Left forelimb (tissue), 1 donor: ENCODE measurements around the gene HOGA1.
"Not testable (repeated sequence)": the region's sequence is repeated elsewhere in the genome, so short reads cannot be mapped to it uniquely, and the experiment has no call there.

Experiments used
- DNase-seq: peaks from one replicate; pipeline ENCODE4 v3.0.0-alpha.2; 2018; ENCODE audit warnings: low spot score

The HOGA1 gene

DNA sequence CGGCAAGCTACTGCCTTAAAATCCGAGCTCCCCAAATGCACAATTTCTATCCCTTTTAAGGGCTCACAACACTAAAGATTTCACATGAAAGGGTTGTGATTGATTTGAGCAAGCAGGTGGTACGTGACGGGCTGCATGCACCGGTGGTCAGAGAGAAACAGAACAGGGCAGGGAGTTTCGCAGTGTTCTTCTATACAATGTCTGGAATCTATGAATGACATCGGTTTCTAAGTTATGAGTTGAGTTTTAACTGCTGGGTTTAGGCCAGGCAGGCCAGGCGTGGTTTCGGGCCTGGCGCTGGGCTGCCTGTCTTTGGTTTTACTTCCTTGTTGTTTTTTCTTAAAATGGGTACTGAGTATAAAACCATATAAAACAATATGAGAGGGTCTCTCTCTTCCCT, 28.6 kb upstream of the HOGA1 start:
- DNase-seq, result not testable (repeated sequence)

GRCh38 chr10:97560731-97561381, 23.3 kb upstream of the HOGA1 start:
- not testable (repeated sequence) for DNase-seq

- DNase-seq, result not testable (repeated sequence)
Observed at GRCh38 chr10:97561386-97562077, 22.7 kb upstream of the HOGA1 start.

GRCh38 chr10:97562329-97562728, 21.9 kb upstream of the HOGA1 start:
- not testable (repeated sequence) for DNase-seq

GRCh38 chr10:97563337-97563736, 20.9 kb upstream of the HOGA1 start:
- DNase-seq, result no peak

GRCh38 chr10:97564776-97565175, 19.4 kb upstream of the HOGA1 start:
- no peak for DNase-seq

- no peak for DNase-seq
Observed at GRCh38 chr10:97566336-97566996, 17.7 kb upstream of the HOGA1 start.

GRCh38 chr10:97567891-97568290, 16.3 kb upstream of the HOGA1 start:
- no peak for DNase-seq

GRCh38 chr10:97570146-97570788, 13.9 kb upstream of the HOGA1 start:
- DNase-seq, result no peak

DNA sequence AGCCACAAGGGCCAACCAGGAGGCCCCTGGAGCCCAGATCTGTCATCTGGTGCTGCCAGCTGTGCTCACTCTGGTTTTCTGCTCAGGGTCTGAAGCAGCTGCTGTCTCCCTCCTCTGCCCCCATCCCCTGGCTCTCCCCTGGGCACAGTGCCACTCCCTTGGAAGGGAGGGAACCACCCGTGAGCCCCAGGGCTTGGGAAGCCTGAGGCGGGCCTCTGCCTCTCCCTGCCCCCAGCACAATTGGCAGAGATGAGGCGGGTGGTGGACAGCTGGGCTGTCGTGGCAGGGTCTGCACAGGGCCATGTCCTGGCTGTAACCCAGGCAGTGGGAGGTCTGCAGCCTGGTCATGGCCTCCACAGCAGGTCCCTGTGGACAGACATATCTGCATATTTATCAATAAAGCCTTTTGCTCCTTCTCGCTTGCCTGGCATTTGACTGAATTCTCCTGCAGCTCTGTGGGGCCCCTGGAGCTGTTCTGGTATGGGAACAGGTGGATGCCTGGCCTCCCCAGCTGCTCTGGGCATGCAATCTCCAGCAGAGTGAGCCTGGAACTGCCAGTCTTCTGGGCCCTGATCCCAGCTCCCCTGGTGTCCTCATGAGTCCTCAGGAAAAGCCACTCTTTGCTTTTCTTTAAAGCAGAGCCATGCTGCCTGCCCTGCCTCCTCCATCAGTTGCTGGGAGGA, 13.3 kb upstream of the HOGA1 start:
- no peak for DNase-seq

DNA sequence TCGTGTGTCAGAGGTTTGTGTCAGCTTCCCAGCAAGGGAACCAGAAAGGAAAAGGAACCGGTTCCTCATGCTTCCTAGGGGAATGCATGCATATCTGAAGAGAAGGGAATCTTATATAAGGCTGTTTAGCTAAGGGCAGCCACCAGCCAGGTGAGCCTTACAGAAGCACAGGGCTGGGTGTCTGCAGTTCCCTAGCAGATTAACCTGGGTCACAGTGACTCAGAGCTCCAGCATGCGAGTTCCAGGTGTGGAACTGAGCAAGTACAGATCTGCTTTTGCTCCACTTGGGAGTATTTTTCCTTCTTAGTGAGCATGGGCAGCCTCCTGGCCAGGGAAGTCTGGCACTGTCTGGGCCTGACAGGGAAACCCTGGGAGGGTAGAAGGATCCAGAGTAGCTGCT, 12.6 kb upstream of the HOGA1 start:
- DNase-seq, result no peak

DNA sequence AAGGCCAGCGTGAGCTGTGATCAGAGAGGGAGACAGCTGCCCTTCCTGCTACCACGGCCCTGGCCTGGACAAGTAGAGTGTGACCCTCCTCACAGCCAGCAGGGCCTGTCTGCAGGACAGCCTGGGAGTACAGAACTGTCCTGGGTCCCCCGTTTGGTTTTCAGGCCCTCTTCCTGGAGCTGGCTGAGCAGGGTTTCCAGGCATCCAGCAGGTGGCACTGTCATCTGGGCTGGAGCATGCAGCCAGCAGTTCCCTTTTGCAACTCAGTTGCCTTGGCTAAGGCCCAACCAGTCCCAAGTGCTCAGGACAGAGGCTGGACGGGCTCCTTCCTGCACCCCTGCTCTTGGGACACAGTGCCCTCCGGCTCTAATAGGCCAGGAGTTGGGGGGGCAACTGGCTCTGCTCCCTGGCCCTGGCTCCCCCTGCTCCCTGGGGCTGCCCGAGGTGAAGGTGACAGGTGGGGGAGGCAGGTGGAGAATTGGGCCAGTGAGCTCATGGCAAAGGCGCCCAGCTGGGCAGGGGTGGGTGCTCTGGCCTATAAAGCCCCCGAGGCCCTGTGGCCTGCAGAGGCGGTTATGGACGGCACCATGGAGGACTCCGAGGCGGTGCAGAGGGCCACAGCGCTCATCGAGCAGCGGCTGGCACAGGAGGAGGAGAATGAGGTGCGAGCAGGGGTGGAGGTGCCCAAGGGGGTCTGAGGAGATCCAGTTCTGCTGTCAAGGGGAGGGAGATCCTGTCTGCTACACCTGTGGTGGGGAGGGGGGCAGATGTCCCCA, 11.8 kb upstream of the HOGA1 start, which contains the start of gene ANKRD2:
Gene ANKRD2, plus strand, starts transcription at position 566 of the 776 bp plus-strand sequence. Its CDS starts 10 bp downstream, at position 576.
- no peak for DNase-seq

DNA sequence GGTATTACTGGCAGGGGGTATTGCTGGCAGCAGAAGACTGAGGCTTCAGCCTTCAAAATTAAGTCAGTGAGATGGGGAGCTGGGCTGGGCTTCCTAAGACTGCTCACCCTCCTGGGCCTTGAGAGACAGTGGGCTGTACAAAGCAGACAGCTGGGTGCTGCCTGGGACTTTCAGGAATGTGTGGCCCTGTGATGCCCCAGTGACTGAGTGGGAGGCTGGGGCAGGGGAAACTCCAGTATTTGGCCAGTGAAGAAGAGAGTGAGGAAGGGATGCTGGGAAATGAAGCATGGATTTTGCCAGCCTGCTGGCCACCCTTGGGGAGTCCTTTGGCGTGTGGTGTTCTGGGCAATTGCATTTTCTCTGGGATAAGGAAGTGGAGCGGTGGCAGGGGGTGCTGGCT, 11.2 kb upstream of the HOGA1 start:
- DNase-seq, result no peak

- DNase-seq, result no peak
Observed at GRCh38 chr10:97573672-97574071, 10.5 kb upstream of the HOGA1 start.

- DNase-seq, result no peak
Observed at GRCh38 chr10:97574374-97575126, 9.6 kb upstream of the HOGA1 start.

DNA sequence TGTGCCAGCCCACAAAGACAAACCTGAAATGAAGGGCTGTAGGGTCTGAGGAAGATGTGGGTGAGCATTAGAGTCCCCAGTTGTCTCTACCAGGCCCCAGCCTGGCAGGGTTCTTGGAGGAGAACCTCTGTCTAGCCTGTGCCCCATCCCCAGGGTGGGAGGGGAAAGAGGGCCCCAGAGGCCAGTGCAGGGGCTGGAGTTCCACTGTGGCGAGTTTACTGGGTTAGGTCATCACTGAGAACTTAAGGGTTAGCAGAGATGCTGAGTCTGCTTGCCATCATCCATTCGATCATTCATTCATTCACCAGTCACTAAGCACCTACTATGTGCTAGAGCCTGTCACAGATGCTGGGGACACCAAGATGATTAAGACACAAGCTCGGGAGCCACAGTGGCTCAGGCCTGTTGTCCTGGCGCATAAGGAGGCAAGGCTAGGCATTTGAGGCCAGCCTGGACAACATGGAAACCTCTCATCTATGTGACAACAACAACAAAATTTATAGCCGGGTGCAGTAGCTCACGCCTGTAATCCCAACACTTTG, 9.0 kb upstream of the HOGA1 start:
- DNase-seq, result no peak

- DNase-seq, result not testable (repeated sequence)
Observed at GRCh38 chr10:97576487-97576886, 7.7 kb upstream of the HOGA1 start.

DNA sequence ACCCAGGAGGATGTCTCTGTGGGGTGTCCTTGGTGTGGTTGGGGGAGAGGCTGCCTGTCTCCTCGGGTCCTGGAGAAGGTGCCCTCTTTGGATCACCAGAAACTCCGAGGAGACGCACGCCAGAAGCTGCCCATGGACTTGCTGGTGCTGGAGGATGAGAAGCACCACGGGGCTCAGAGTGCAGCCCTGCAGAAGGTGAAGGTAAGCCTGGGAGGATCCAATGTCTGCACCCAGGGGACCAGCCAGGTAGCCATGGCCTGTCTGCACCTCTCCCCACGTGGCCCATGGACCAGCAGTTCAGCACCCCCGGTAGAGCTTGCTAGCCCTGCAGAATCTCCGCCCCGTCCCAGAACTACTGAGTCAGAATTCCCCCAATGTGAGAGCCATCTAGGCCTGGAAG, 6.5 kb upstream of the HOGA1 start:
- no peak for DNase-seq

DNA sequence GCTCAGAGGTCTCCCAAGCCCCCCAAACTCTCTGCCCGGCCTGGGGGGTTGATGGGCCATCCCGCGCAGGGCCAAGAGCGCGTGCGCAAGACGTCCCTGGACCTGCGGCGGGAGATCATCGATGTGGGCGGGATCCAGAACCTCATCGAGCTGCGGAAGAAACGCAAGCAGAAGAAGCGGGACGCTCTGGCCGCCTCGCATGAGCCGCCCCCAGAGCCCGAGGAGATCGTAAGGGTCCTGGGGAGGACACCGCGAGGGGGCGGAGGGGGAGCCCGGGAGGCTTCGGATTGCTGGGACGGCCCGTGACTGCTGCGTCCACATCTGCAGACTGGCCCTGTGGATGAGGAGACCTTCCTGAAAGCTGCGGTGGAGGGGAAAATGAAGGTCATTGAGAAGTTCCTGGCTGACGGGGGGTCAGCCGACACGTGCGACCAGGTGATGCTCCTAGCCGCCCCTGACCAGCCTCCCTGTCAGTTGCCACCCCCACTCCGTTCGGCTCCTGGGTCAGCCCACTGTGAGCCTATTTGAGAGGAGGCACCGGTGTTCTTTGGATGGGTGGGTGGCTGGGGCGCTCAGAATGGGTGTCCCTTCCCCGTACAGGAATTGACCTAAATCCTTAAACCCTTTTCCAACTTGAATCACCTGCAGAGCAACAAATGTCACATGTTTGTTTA, 5.9 kb upstream of the HOGA1 start:
- DNase-seq, result no peak
